HG03460 (cell line): ENCODE data around the gene MATN1.

Experiments
- ATAC-seq: cut with Tn5 transposase; IDR thresholded peaks from one replicate; pipeline ENCODE4 v1.9.1; 2021; ENCODE audit not compliant: unreplicated experiment

Gene MATN1

GRCh38 chr1:30684881-30685795 is 38.2 kb downstream of the MATN1 start:
- ATAC-seq, result no peak

- ATAC-seq, result no peak
Observed at GRCh38 chr1:30684259-30684658, 39.1 kb downstream of the MATN1 start.

- no peak for ATAC-seq
Observed at GRCh38 chr1:30683699-30684098, 39.7 kb downstream of the MATN1 start.

- no peak for ATAC-seq
Observed at GRCh38 chr1:30682396-30683275, 40.7 kb downstream of the MATN1 start.

- no peak for ATAC-seq
Observed at GRCh38 chr1:30681782-30682181, 41.6 kb downstream of the MATN1 start.

GRCh38 chr1:30680879-30681278 is 42.5 kb downstream of the MATN1 start:
- ATAC-seq, result no peak

- ATAC-seq, result no peak
Observed at GRCh38 chr1:30680429-30680828, 43.0 kb downstream of the MATN1 start.

GRCh38 chr1:30679976-30680305 is 43.4 kb downstream of the MATN1 start:
- no peak for ATAC-seq

- no peak for ATAC-seq
Observed at GRCh38 chr1:30679201-30679975, 44.0 kb downstream of the MATN1 start.

- no peak for ATAC-seq
Observed at GRCh38 chr1:30678209-30678608, 45.2 kb downstream of the MATN1 start.

GRCh38 chr1:30677471-30677870 is 45.9 kb downstream of the MATN1 start:
- ATAC-seq, result no peak

GRCh38 chr1:30675761-30676160 is 47.6 kb downstream of the MATN1 start:
- ATAC-seq, result no peak

GRCh38 chr1:30675289-30675688 is 48.1 kb downstream of the MATN1 start:
- ATAC-seq, result no peak

GRCh38 chr1:30673395-30673794 is 50.0 kb downstream of the MATN1 start:
- ATAC-seq, result no peak

GRCh38 chr1:30672661-30673060 is 50.7 kb downstream of the MATN1 start:
- ATAC-seq, result no peak

- no peak for ATAC-seq
Observed at GRCh38 chr1:30670240-30671060, 52.9 kb downstream of the MATN1 start.

- no peak for ATAC-seq
Observed at GRCh38 chr1:30668546-30669327, 54.6 kb downstream of the MATN1 start.

- no peak for ATAC-seq
Observed at GRCh38 chr1:30668024-30668423, 55.4 kb downstream of the MATN1 start.

GRCh38 chr1:30666756-30667273 is 56.6 kb downstream of the MATN1 start:
- ATAC-seq, result no peak
